Measurements from ENCODE around the gene SGPP2. TPM values are rescaled to one million over a fixed set of nuclear protein-coding genes. Genes with fewer than 3 reads are reported as not detected.

Gene SGPP2
- total RNA-seq, 1 donor from 2014 or later = 22.4 TPM

DNA sequence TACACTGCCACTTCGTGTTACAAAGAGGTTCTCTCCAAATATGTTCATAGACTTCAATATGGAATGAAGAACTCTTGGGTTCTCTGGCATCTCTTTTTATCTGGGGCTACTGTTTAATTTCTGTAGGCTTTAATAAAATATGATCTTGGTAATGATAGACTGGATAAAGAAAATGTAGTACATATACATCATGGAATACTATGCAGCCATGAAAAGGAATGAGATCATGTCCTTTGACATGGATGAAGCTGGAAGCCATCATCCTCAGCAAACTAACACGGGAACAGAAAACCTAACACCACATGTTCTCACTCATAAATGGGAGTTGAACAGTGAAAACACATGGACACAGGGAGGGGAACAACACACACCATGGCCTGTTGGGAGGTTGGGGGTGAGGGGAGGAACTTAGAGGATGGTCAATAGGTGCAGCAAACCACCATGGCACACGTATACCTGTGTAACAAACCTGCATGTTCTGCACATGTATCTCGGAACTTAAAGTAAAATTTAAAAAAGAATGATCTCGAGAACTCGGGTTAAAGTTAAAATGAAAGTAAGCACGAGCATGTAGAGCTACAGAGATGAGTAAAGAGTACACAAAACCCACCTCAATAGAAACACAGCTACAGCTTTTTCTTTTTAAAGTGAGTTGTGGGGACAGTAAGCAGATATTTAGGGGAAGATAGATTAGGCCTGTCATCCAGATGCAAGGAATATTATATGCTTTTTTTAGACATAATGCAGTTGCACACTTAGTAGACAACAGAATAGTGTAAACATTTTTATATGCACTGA, 102.3 kb downstream of the SGPP2 start:
- peaks cover 4% of the 10 kb centered on the region for H3K9me3 Mint-ChIP-seq
- no peak overlapping the region for H3K4me3 Mint-ChIP-seq
- H3K4me1 Mint-ChIP-seq (ENCODE audit: unreplicated experiment) = no peaks in the 10 kb centered on the region
- H3K36me3 Mint-ChIP-seq = peaks cover 4% of the 10 kb centered on the region
- DNase-seq (ENCODE audit: extremely low spot score, unreplicated experiment) = no peak
- H3K27ac Mint-ChIP-seq = no peak overlapping the region
- TF ChIP-seq, protein P1, sequence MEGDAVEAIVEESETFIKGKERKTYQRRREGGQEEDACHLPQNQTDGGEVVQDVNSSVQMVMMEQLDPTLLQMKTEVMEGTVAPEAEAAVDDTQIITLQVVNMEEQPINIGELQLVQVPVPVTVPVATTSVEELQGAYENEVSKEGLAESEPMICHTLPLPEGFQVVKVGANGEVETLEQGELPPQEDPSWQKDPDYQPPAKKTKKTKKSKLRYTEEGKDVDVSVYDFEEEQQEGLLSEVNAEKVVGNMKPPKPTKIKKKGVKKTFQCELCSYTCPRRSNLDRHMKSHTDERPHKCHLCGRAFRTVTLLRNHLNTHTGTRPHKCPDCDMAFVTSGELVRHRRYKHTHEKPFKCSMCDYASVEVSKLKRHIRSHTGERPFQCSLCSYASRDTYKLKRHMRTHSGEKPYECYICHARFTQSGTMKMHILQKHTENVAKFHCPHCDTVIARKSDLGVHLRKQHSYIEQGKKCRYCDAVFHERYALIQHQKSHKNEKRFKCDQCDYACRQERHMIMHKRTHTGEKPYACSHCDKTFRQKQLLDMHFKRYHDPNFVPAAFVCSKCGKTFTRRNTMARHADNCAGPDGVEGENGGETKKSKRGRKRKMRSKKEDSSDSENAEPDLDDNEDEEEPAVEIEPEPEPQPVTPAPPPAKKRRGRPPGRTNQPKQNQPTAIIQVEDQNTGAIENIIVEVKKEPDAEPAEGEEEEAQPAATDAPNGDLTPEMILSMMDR (conservative IDR thresholded peaks at IDR 0.05) = no peak
- no peaks in the 10 kb centered on the region for H3K27me3 Mint-ChIP-seq

- H3K36me3 Mint-ChIP-seq = peaks cover 4% of the 10 kb centered on the region
- H3K27ac Mint-ChIP-seq = peak overlapping the region; percentile 70
- H3K4me3 Mint-ChIP-seq = no peak overlapping the region
- TF ChIP-seq, protein P1 (conservative IDR thresholded peaks at IDR 0.05) = no peak
- no peaks in the 10 kb centered on the region for H3K4me1 Mint-ChIP-seq (ENCODE audit: unreplicated experiment)
- DNase-seq (ENCODE audit: extremely low spot score, unreplicated experiment) = no peak
- H3K27me3 Mint-ChIP-seq = peaks cover 8% of the 10 kb centered on the region
- peaks cover 4% of the 10 kb centered on the region for H3K9me3 Mint-ChIP-seq
Observed at GRCh38 chr2:222532315-222532714, 108.0 kb downstream of the SGPP2 start.

- peaks cover 8% of the 10 kb centered on the region for H3K27me3 Mint-ChIP-seq
- no peaks in the 10 kb centered on the region for H3K9me3 Mint-ChIP-seq
- no peak overlapping the region for H3K27ac Mint-ChIP-seq
- H3K4me1 Mint-ChIP-seq (ENCODE audit: unreplicated experiment) = no peaks in the 10 kb centered on the region
- no peaks in the 10 kb centered on the region for H3K36me3 Mint-ChIP-seq
- H3K4me3 Mint-ChIP-seq = no peak overlapping the region
- TF ChIP-seq, protein P1 (conservative IDR thresholded peaks at IDR 0.05) = no peak
- DNase-seq (ENCODE audit: extremely low spot score, unreplicated experiment) = no peak
Observed at GRCh38 chr2:222535477-222535876, 111.1 kb downstream of the SGPP2 start.

DNA sequence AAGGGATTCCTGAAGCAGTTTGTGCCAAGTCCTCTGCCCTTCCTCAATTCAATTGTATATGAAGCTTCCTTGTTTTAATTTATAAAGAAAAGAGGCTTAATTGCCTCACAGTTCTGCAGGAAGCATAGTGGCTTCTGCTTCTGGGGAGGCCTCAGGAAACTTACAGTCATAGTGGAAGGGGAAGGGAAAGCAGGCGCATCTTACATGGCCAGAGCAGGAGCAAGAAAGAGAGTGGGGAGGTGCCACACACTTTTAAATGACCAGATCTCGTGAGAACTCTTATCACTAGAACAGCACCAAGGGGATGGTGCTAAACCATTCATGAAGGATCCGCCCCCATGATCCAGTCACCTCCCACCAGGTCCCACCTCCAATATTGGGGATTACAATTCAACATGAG, 114.2 kb downstream of the SGPP2 start:
- H3K27ac Mint-ChIP-seq = no peak overlapping the region
- DNase-seq (ENCODE audit: extremely low spot score, unreplicated experiment) = no peak
- H3K4me1 Mint-ChIP-seq (ENCODE audit: unreplicated experiment) = no peaks in the 10 kb centered on the region
- peaks cover 5% of the 10 kb centered on the region for H3K27me3 Mint-ChIP-seq
- H3K4me3 Mint-ChIP-seq = no peak overlapping the region
- TF ChIP-seq, protein P1 (conservative IDR thresholded peaks at IDR 0.05) = no peak
- no peaks in the 10 kb centered on the region for H3K36me3 Mint-ChIP-seq
- no peaks in the 10 kb centered on the region for H3K9me3 Mint-ChIP-seq

DNA sequence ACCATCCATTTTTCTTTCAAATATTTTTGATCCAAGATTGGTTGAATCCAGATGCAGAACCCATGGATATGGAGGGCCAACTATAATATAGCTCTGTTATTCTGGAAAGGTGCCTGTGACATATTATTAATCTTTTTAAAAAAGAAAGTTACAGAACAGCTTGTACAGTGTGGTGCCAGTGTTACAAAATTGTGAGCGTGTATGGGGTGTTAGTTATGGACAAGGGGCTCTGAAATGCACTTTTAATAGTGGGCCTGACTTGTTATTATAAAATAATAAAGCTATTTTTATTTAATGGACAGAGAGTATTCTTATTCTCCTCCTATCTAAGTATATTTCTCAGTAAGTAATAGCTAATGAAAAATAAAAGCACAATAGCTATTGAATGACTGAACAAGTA, 120.3 kb downstream of the SGPP2 start:
- no peaks in the 10 kb centered on the region for H3K9me3 Mint-ChIP-seq
- no peak overlapping the region for H3K4me3 Mint-ChIP-seq
- no peaks in the 10 kb centered on the region for H3K36me3 Mint-ChIP-seq
- TF ChIP-seq, protein P1 (conservative IDR thresholded peaks at IDR 0.05) = no peak
- no peak overlapping the region for H3K27ac Mint-ChIP-seq
- H3K27me3 Mint-ChIP-seq = peaks cover 6% of the 10 kb centered on the region
- DNase-seq (ENCODE audit: extremely low spot score, unreplicated experiment) = no peak
- peaks cover 14% of the 10 kb centered on the region for H3K4me1 Mint-ChIP-seq (ENCODE audit: unreplicated experiment)

Measured in type B pancreatic cell (in vitro differentiated cells).